DND-41 (cell line): Measurements from ENCODE around the gene CHM.
"Not testable (repeated sequence)": the region's sequence is repeated elsewhere in the genome, so short reads cannot be mapped to it uniquely, and the experiment has no call there.

Experiments used
- CTCF ChIP-seq: IDR thresholded peaks from 2 replicates; pipeline ENCODE4 v1.5.1; 2012; ENCODE audit warnings: borderline replicate concordance, low read length, moderate library complexity, mild to moderate bottlenecking; ENCODE audit not compliant: poor library complexity, severe bottlenecking; ENCODE audit errors: extremely low read depth
- EZH2 ChIP-seq: IDR thresholded peaks from 3 replicates; pipeline ENCODE4 v1.6.1; 2012; ENCODE audit warnings: borderline replicate concordance, low read depth, mild to moderate bottlenecking, moderate library complexity, low read length, inconsistent platforms; ENCODE audit not compliant: severe bottlenecking

- not testable (repeated sequence) for TF ChIP-seq CTCF, EZH2
Measured at GRCh38 chrX:86009803-86010202, 37.6 kb downstream of the CHM start.
